Right kidney (tissue), 9 donors: ENCODE measurements around the gene OPN4.
A peak's percentile ranks its signal among the peaks of the same experiment; 100 is the strongest.
"Not testable (repeated sequence)": the region's sequence is repeated elsewhere in the genome, so short reads cannot be mapped to it uniquely, and the experiment has no call there.

Source experiments
- DNase-seq: peaks from one replicate; pipeline ENCODE4 v3.0.0-alpha.2; 2016
- long read RNA-seq, 8 donors: transcript quantifications; one replicate each; lab custom pipeline, GENCODE V29; 2026

OPN4 gene
- long read RNA-seq, donor 1: 0 reads
- long read RNA-seq, donor 2: 0 reads
- long read RNA-seq, donor 3: 0 reads
- long read RNA-seq, donor 4: 0 reads
- long read RNA-seq, donor 5: 0 reads
- long read RNA-seq, donor 6: 0 reads
- long read RNA-seq, donor 7: 0 reads
- long read RNA-seq, donor 8: 0 reads

GRCh38 chr10:86654411-86655172, at the start of gene OPN4:
Gene OPN4, plus strand, starts transcription at chr10:86654547. Its CDS starts 237 bp downstream, at chr10:86654784.
- no peak for DNase-seq

- no peak for DNase-seq
Measured at GRCh38 chr10:86607674-86608073, 46.7 kb upstream of the OPN4 start.

- no peak for DNase-seq
Measured at GRCh38 chr10:86609920-86610319, 44.4 kb upstream of the OPN4 start.

- no peak for DNase-seq
Measured at GRCh38 chr10:86611386-86611785, 43.0 kb upstream of the OPN4 start.

- no peak for DNase-seq
Measured at GRCh38 chr10:86613096-86613495, 41.3 kb upstream of the OPN4 start.

- no peak for DNase-seq
Measured at GRCh38 chr10:86613905-86614304, 40.4 kb upstream of the OPN4 start.

GRCh38 chr10:86614853-86615252, 39.5 kb upstream of the OPN4 start:
- no peak for DNase-seq

- DNase-seq: not testable (repeated sequence)
Measured at GRCh38 chr10:86617278-86617677, 37.1 kb upstream of the OPN4 start.

- DNase-seq: no peak
Measured at GRCh38 chr10:86628311-86628710, 26.0 kb upstream of the OPN4 start.

- no peak for DNase-seq
Measured at GRCh38 chr10:86630079-86630478, 24.3 kb upstream of the OPN4 start.

GRCh38 chr10:86632009-86632800, 22.1 kb upstream of the OPN4 start:
- DNase-seq: peak; percentile 71

GRCh38 chr10:86632951-86633350, 21.4 kb upstream of the OPN4 start:
- no peak for DNase-seq

GRCh38 chr10:86635402-86635801, 18.9 kb upstream of the OPN4 start:
- DNase-seq: no peak

GRCh38 chr10:86636311-86636710, 18.0 kb upstream of the OPN4 start:
- DNase-seq: no peak

- DNase-seq: no peak
Measured at GRCh38 chr10:86642021-86642420, 12.3 kb upstream of the OPN4 start.

GRCh38 chr10:86642499-86642898, 11.8 kb upstream of the OPN4 start:
- no peak for DNase-seq

GRCh38 chr10:86644152-86644793, 10.1 kb upstream of the OPN4 start:
- no peak for DNase-seq

GRCh38 chr10:86644794-86645445, 9.4 kb upstream of the OPN4 start:
- no peak for DNase-seq

- not testable (repeated sequence) for DNase-seq
Measured at GRCh38 chr10:86645621-86646165, 8.7 kb upstream of the OPN4 start.

- no peak for DNase-seq
Measured at GRCh38 chr10:86646532-86646931, 7.8 kb upstream of the OPN4 start.

- no peak for DNase-seq
Measured at GRCh38 chr10:86646933-86647332, 7.4 kb upstream of the OPN4 start.
